ENCODE measurements around the gene RTKN2.
"Not testable (repeated sequence)": the region's sequence is repeated elsewhere in the genome, so short reads cannot be mapped to it uniquely, and the experiment has no call there.

Gene RTKN2

GRCh38 chr10:62268399-62269114 lies at the start of gene RTKN2:
TSS of gene RTKN2 (minus strand) at chr10:62268844. CDS start at chr10:62268610, 234 bp downstream.
- DNase-seq = peak; percentile 85

GRCh38 chr10:62317257-62317656 lies 48.6 kb upstream of the RTKN2 start:
- no peak for DNase-seq

GRCh38 chr10:62309254-62309653 lies 40.6 kb upstream of the RTKN2 start:
- DNase-seq = no peak

GRCh38 chr10:62308101-62308500 lies 39.5 kb upstream of the RTKN2 start:
- DNase-seq = no peak

- DNase-seq = no peak
Observed at GRCh38 chr10:62307635-62308034, 39.0 kb upstream of the RTKN2 start.

- no peak for DNase-seq
Observed at GRCh38 chr10:62306663-62307062, 38.0 kb upstream of the RTKN2 start.

- DNase-seq = no peak
Observed at GRCh38 chr10:62305813-62306212, 37.2 kb upstream of the RTKN2 start.

GRCh38 chr10:62303922-62304321 lies 35.3 kb upstream of the RTKN2 start:
- DNase-seq = no peak

GRCh38 chr10:62302760-62303159 lies 34.1 kb upstream of the RTKN2 start:
- DNase-seq = no peak

- DNase-seq = no peak
Observed at GRCh38 chr10:62297857-62298256, 29.2 kb upstream of the RTKN2 start.

- no peak for DNase-seq
Observed at GRCh38 chr10:62284221-62284620, 15.6 kb upstream of the RTKN2 start.

- not testable (repeated sequence) for DNase-seq
Observed at GRCh38 chr10:62281348-62281747, 12.7 kb upstream of the RTKN2 start.

- not testable (repeated sequence) for DNase-seq
Observed at GRCh38 chr10:62280392-62280791, 11.7 kb upstream of the RTKN2 start.

- no peak for DNase-seq
Observed at GRCh38 chr10:62278441-62278910, 9.8 kb upstream of the RTKN2 start.

- DNase-seq = no peak
Observed at GRCh38 chr10:62277971-62278370, 9.3 kb upstream of the RTKN2 start.

GRCh38 chr10:62270020-62270419 lies 1.4 kb upstream of the RTKN2 start:
- no peak for DNase-seq

- DNase-seq = no peak
Observed at GRCh38 chr10:62268027-62268398, 631 bp downstream of the RTKN2 start.

GRCh38 chr10:62266611-62267010 lies 2.0 kb downstream of the RTKN2 start:
- DNase-seq = no peak

- no peak for DNase-seq
Observed at GRCh38 chr10:62266147-62266546, 2.5 kb downstream of the RTKN2 start.

GRCh38 chr10:62264702-62265436 lies 3.8 kb downstream of the RTKN2 start:
- DNase-seq = no peak

GRCh38 chr10:62264126-62264525 lies 4.5 kb downstream of the RTKN2 start:
- no peak for DNase-seq

- DNase-seq = no peak
Observed at GRCh38 chr10:62261666-62262065, 7.0 kb downstream of the RTKN2 start.

GRCh38 chr10:62259998-62260397 lies 8.6 kb downstream of the RTKN2 start:
- no peak for DNase-seq

- DNase-seq = no peak
Observed at GRCh38 chr10:62259456-62259855, 9.2 kb downstream of the RTKN2 start.
